HepG2 (cell line): ENCODE data around the gene EXOC5. TPM values are rescaled to one million over a fixed set of nuclear protein-coding genes. Genes with fewer than 3 reads are reported as not detected.

Experiments used
- ATAC-seq: fragments of 200-7000 bp; cut with Tn5 transposase; 3 replicates; pipeline ENCODE4 v1.9.1; 2020; ENCODE audit warnings: mild to moderate bottlenecking, moderate library complexity
- BruUV-seq: library from RNA; stranded (reverse); fragments of 400-500 nt; replicated peaks from 2 replicates; lab custom pipeline; 2021; lab: Mats Ljungman, UMichigan
- CTCF ChIA-PET: fragments of 300-600 bp; formaldehyde crosslinking; extraction: SDS; loops from one replicate; lab custom pipeline; 2021; ENCODE audit warnings: low total read pairs, inconsistent platforms, low intra/inter-chr PET ratio; lab: Yijun Ruan, JAX
- POLR2A ChIA-PET: fragments of 350-600 bp; sonication (Branson Sonifier 250); formaldehyde crosslinking; loops from one replicate; lab custom pipeline; 2020; ENCODE audit warnings: antibody characterized with exemption, inconsistent platforms; lab: Yijun Ruan, JAX
- DNase-seq: peaks from one replicate; pipeline ENCODE4 v3.0.0-alpha.2; 2015; ENCODE audit warnings: low spot score
- FAIRE-seq: peaks from 3 replicates; lab custom pipeline; 2011; peaks lifted over from hg19 to GRCh38; lab: Jason Lieb, UNC
- H2AFZ ChIP-seq: one replicate; pipeline ENCODE4 v1.6.1; 2011; ENCODE audit warnings: low read length, inconsistent platforms
- H3K27ac ChIP-seq: fragments of 300-600 bp; 3 replicates; pipeline ENCODE4 v1.8.0; 2011; ENCODE audit warnings: mixed run types, mild to moderate bottlenecking, mixed read lengths, low read length, inconsistent platforms; ENCODE audit not compliant: insufficient read depth; ENCODE audit errors: extremely low read length
- H3K27me3 ChIP-seq, 2 experiments: fragments of 200-600 bp in 1 of 2; 2 replicates in 1 of 2; 3 replicates in 1 of 2; pipeline versions ENCODE4 v1.6.0 to v1.8.0; 2011; ENCODE audit warnings: low read length in 2 of 2, mild to moderate bottlenecking in 2 of 2, moderate library complexity in 2 of 2, inconsistent platforms in 1 of 2; ENCODE audit not compliant: insufficient read depth in 2 of 2, control insufficient read depth in 1 of 2
- H3K36me3 ChIP-seq, 2 experiments: fragments of 200-600 bp in 1 of 2; replicated peaks in 1 of 2; 2 replicates in 1 of 2; 3 replicates in 1 of 2; pipeline versions ENCODE4 v1.5.1 to v1.8.0; 2011; ENCODE audit warnings: low read length in 2 of 2, inconsistent platforms in 1 of 2; ENCODE audit not compliant: insufficient read depth in 2 of 2, control insufficient read depth in 1 of 2
- H3K4me1 ChIP-seq: 2 replicates; pipeline ENCODE4 v1.5.1; 2012; ENCODE audit warnings: low read length, inconsistent platforms; ENCODE audit not compliant: insufficient read depth
- H3K4me2 ChIP-seq: 2 replicates; pipeline ENCODE4 v1.6.0; 2011; ENCODE audit warnings: low read depth, low read length, inconsistent platforms
- H3K4me3 ChIP-seq, 3 experiments: fragments of 200-600 bp in 1 of 3; sonication (generic), shearing (Covaris generic) in 1 of 3; replicated peaks in 1 of 3; 2 replicates each; pipeline ENCODE4 v1.5.1; 2011 to 2016; ENCODE audit warnings: low read length in 3 of 3, inconsistent platforms in 2 of 3, low read depth in 2 of 3, mild to moderate bottlenecking in 2 of 3, control low read depth in 1 of 3, mixed read lengths in 1 of 3; ENCODE audit not compliant: insufficient read depth in 1 of 3
- H3K79me2 ChIP-seq: one replicate; pipeline ENCODE4 v1.6.1; 2011; ENCODE audit warnings: low read length, inconsistent platforms; ENCODE audit not compliant: insufficient read depth
- H3K9ac ChIP-seq: 2 replicates; pipeline ENCODE4 v1.6.0; 2011; ENCODE audit warnings: mild to moderate bottlenecking, low read depth, low read length, inconsistent platforms; ENCODE audit not compliant: insufficient read depth
- H3K9me3 ChIP-seq: 2 replicates; pipeline ENCODE4 v1.5.1; 2012; ENCODE audit warnings: mild to moderate bottlenecking, low read length
- H4K20me1 ChIP-seq: 2 replicates; pipeline ENCODE4 v1.6.0; 2011; ENCODE audit warnings: inconsistent platforms, mild to moderate bottlenecking, low read length, moderate library complexity; ENCODE audit not compliant: insufficient read depth
- ERF ChIP-seq: IDR thresholded peaks from 2 replicates; pipeline ENCODE4 v1.6.1; 2018; ENCODE audit warnings: missing biosample characterization, missing genetic modification reagents
- NBN ChIP-seq: fragments of 450-650 bp; conservative IDR thresholded peaks from 2 replicates; pipeline ENCODE4 v1.6.1; 2017
- ZNF121 ChIP-seq: sonication (generic); formaldehyde crosslinking; IDR thresholded peaks from 2 replicates; pipeline ENCODE4 v1.5.0; 2020; ENCODE audit warnings: mild to moderate bottlenecking, missing genetic modification reagents
- ZNF432 ChIP-seq: sonication (generic); formaldehyde crosslinking; IDR thresholded peaks from 2 replicates; pipeline ENCODE4 v1.5.0; 2020; ENCODE audit warnings: missing genetic modification reagents, mild to moderate bottlenecking, borderline replicate concordance
- ZNF460 ChIP-seq: sonication (generic); formaldehyde crosslinking; IDR thresholded peaks from 2 replicates; pipeline ENCODE4 v1.5.1; 2020; ENCODE audit warnings: missing genetic modification reagents, mild to moderate bottlenecking, borderline replicate concordance
- ZNF589 ChIP-seq: sonication (generic); formaldehyde crosslinking; conservative IDR thresholded peaks from 2 replicates; pipeline ENCODE4 v1.8.0; 2022; ENCODE audit warnings: mild to moderate bottlenecking, moderate library complexity, missing genetic modification reagents
- ZSCAN21 ChIP-seq: sonication (generic); formaldehyde crosslinking; IDR thresholded peaks from 2 replicates; pipeline ENCODE4 v1.8.0; 2022; ENCODE audit warnings: mild to moderate bottlenecking, missing genetic modification reagents, moderate library complexity, borderline replicate concordance
- ZSCAN22 ChIP-seq: sonication (generic); formaldehyde crosslinking; IDR thresholded peaks from 2 replicates; pipeline ENCODE4 v1.4.0; 2020; ENCODE audit warnings: mild to moderate bottlenecking, missing genetic modification reagents
- WGBS: methylation state at CpG from one replicate; pipeline ENCODE4 v1.1.6; 2017; ENCODE audit warnings: low lambda C conversion rate; 5-methylcytosine and 5-hydroxymethylcytosine counted together
- in situ Hi-C: cut with HindIII; loops from 2 replicates; pipeline ENCODE4 v1.10.0; 2017; ENCODE audit warnings: low pct_unique_long_range_greater_than_20kb; ENCODE audit not compliant: extremely low pct_ligation_motif_present
- intact Hi-C: fragments of 100-400 bp; cut with micrococcal nuclease; formaldehyde crosslinking; loops from one replicate; pipeline ENCODE4 v1.10.0; 2022; ENCODE audit not compliant: unreplicated experiment
- polyA plus RNA-seq, 8 experiments: library from polyadenylated mRNA; depleted of rRNA in 3 of 8; stranded (reverse) in 7 of 8; unstranded in 1 of 8; fragments of >200 nt; fragmentation: Illumina TruSeq in 4 of 8; extraction: Trizol in 4 of 8; gene quantifications; 2 replicates each; pipeline versions ENCODE4 v1.2.1 to v1.2.3, GENCODE V29; 2011 to 2016; ENCODE audit warnings: low read depth in 4 of 8, missing spikeins in 1 of 8, mixed read lengths in 1 of 8; ENCODE audit not compliant: insufficient read depth in 1 of 8
- total RNA-seq, 5 experiments: library from RNA; depleted of rRNA; stranded (reverse); fragments of >200 nt; fragmentation: Illumina TruSeq; extraction: Trizol; gene quantifications; 2 replicates each; pipeline ENCODE4 v1.2.3, GENCODE V29; 2016; ENCODE audit warnings: low read depth in 1 of 5
- TF ChIP-seq, protein P1 (sequence below): sonication (generic); formaldehyde crosslinking; IDR thresholded peaks from 2 replicates; pipeline ENCODE4 v1.4.0; 2020; ENCODE audit warnings: missing genetic modification reagents
- TF ChIP-seq, protein P2 (sequence below): sonication (generic); formaldehyde crosslinking; IDR thresholded peaks from one replicate; pipeline ENCODE4 v1.5.1; 2020; ENCODE audit warnings: mild to moderate bottlenecking, missing genetic modification reagents; ENCODE audit errors: not compliant biosample characterization

Gene EXOC5
- total and polyA plus RNA-seq, 2 of the 13 experiments (the other 11 are each of a cell fraction or from before 2014, with no cell fraction given) = 15.1 to 43.8 TPM

DNA sequence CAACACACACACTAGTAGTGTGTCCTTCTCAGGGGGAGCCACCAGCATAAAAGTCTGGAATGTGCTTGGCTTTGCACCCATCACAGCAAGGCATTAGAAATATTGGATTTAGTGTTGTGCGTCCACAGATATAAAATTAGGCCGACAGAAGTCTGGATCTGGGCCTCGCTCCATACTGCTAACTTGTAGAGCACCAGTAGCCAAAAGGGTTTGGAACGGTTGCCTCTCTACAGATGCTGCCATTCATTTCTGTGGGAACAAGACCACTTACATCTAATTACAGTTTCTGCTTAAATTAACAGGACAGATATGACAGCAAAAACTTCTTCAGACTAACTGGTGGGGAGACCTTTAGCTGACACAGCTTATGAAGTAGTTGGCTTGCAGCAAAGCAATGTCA lies 94.2 kb downstream of the EXOC5 start:
- in situ Hi-C loops (no loop called here), intact Hi-C loops (no loop called here)
- no peak for FAIRE-seq
- Histone ChIP-seq H3K4me2 (no peak overlapping the region), H3K9ac (no peak overlapping the region), H3K4me3 (no peak overlapping the region), H3K27ac (no peak overlapping the region), H3K27me3 (peaks cover 0 to 6% of the 10 kb centered on the region in 2 experiments; a peak in 1 of 5 replicates), H3K9me3 (no peaks in the 10 kb centered on the region), H3K79me2 (no peaks in the 10 kb centered on the region), H4K20me1 (no peaks in the 10 kb centered on the region), H3K4me1 (no peaks in the 10 kb centered on the region), H3K36me3 (no peaks in the 10 kb centered on the region), H2AFZ (no peak overlapping the region)
- POLR2A ChIA-PET = no interaction called here
- WGBS = 42% methylated on average over 4 of the region's 4 CpGs
- CTCF ChIA-PET = no interaction called here
- TF ChIP-seq ZNF589 (CRISPR knock-in tag) = no peak
- no peak for TF ChIP-seq ERF (CRISPR knock-in tag)
- no peak for TF ChIP-seq ZNF432
- no peak for TF ChIP-seq ZSCAN21 (CRISPR knock-in tag)
- TF ChIP-seq, protein P1, sequence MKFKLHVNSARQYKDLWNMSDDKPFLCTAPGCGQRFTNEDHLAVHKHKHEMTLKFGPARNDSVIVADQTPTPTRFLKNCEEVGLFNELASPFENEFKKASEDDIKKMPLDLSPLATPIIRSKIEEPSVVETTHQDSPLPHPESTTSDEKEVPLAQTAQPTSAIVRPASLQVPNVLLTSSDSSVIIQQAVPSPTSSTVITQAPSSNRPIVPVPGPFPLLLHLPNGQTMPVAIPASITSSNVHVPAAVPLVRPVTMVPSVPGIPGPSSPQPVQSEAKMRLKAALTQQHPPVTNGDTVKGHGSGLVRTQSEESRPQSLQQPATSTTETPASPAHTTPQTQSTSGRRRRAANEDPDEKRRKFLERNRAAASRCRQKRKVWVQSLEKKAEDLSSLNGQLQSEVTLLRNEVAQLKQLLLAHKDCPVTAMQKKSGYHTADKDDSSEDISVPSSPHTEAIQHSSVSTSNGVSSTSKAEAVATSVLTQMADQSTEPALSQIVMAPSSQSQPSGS (CRISPR knock-in tag) = no peak
- no peak for TF ChIP-seq NBN
- TF ChIP-seq ZSCAN22 (CRISPR knock-in tag) = no peak
- TF ChIP-seq, protein P2, sequence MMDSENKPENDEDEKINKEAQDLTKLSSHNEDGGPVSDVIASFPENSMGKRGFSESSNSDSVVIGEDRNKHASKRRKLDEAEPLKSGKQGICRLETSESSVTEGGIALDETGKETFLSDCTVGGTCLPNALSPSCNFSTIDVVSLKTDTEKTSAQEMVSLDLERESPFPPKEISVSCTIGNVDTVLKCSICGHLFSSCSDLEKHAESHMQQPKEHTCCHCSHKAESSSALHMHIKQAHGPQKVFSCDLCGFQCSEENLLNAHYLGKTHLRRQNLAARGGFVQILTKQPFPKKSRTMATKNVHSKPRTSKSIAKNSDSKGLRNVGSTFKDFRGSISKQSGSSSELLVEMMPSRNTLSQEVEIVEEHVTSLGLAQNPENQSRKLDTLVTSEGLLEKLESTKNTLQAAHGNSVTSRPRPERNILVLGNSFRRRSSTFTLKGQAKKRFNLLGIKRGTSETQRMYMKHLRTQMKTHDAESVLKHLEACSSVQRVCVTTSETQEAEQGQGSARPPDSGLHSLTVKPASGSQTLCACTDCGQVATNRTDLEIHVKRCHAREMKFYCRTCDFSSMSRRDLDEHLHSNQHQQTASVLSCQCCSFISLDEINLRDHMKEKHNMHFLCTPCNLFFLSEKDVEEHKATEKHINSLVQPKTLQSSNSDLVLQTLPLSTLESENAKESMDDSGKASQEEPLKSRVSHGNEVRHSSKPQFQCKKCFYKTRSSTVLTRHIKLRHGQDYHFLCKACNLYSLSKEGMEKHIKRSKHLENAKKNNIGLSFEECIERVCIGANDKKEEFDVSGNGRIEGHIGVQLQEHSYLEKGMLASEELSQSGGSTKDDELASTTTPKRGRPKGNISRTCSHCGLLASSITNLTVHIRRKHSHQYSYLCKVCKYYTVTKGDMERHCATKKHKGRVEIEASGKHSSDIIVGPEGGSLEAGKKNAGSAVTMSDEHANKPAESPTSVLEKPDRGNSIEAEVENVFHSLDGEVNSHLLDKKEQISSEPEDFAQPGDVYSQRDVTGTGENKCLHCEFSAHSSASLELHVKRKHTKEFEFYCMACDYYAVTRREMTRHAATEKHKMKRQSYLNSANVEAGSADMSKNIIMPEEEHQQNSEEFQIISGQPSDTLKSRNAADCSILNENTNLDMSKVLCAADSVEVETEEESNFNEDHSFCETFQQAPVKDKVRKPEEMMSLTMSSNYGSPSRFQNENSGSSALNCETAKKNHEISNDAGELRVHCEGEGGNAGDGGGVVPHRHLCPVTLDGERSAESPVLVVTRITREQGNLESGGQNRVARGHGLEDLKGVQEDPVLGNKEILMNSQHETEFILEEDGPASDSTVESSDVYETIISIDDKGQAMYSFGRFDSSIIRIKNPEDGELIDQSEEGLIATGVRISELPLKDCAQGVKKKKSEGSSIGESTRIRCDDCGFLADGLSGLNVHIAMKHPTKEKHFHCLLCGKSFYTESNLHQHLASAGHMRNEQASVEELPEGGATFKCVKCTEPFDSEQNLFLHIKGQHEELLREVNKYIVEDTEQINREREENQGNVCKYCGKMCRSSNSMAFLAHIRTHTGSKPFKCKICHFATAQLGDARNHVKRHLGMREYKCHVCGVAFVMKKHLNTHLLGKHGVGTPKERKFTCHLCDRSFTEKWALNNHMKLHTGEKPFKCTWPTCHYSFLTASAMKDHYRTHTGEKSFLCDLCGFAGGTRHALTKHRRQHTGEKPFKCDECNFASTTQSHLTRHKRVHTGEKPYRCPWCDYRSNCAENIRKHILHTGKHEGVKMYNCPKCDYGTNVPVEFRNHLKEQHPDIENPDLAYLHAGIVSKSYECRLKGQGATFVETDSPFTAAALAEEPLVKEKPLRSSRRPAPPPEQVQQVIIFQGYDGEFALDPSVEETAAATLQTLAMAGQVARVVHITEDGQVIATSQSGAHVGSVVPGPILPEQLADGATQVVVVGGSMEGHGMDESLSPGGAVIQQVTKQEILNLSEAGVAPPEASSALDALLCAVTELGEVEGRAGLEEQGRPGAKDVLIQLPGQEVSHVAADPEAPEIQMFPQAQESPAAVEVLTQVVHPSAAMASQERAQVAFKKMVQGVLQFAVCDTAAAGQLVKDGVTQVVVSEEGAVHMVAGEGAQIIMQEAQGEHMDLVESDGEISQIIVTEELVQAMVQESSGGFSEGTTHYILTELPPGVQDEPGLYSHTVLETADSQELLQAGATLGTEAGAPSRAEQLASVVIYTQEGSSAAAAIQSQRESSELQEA = no peak
- TF ChIP-seq ZNF460 (CRISPR knock-in tag) = no peak
- TF ChIP-seq ZNF121 (CRISPR knock-in tag) = no peak
- no peak for ATAC-seq
- BruUV-seq = no TSS peak
- DNase-seq = no peak
